Cardiac fibroblast (primary cell): Measurements from ENCODE around the gene USP49.

Source experiments
- DNase-seq, 2 donors: peaks; one replicate each; pipeline versions ENCODE4 v3.0.0 to v3.0.0-alpha.2; 2010; ENCODE audit warnings: low read depth in 2 of 2
- H3K4me3 ChIP-seq, 2 donors: replicated peaks in 1 of 2; 1 replicate in 1 of 2; 2 replicates in 1 of 2; pipeline ENCODE4 v1.5.1; 2011; ENCODE audit warnings: low read depth in 2 of 2, low read length in 2 of 2, mild to moderate bottlenecking in 2 of 2, moderate library complexity in 1 of 2
- CTCF ChIP-seq: IDR thresholded peaks from one replicate; pipeline ENCODE4 v1.5.1; 2011; ENCODE audit warnings: low read depth, mild to moderate bottlenecking, low read length, inconsistent platforms

USP49 gene

GRCh38 chr6:41843178-41843577 lies 52.0 kb downstream of the USP49 start:
- DNase-seq = no peak
- TF ChIP-seq CTCF = no peak
- H3K4me3 ChIP-seq = no peak overlapping the region

GRCh38 chr6:41840326-41840725 lies 54.8 kb downstream of the USP49 start:
- DNase-seq = no peak
- TF ChIP-seq CTCF = no peak
- no peak overlapping the region for H3K4me3 ChIP-seq

GRCh38 chr6:41836660-41837052 lies 58.5 kb downstream of the USP49 start:
- H3K4me3 ChIP-seq = no peak overlapping the region
- peak in 1 of 2 donors; percentile 33 for DNase-seq
- no peak for TF ChIP-seq CTCF

- peak in 1 of 2 donors; percentile 14 for DNase-seq
- no peak for TF ChIP-seq CTCF
Observed at GRCh38 chr6:41836022-41836659, 59.0 kb downstream of the USP49 start.

GRCh38 chr6:41832263-41832662 lies 62.9 kb downstream of the USP49 start:
- DNase-seq = no peak
- TF ChIP-seq CTCF = no peak
- no peak overlapping the region for H3K4me3 ChIP-seq

More at GRCh38 chr6:41836022-41836659, 59.0 kb downstream of the USP49 start:
- no peak overlapping the region for H3K4me3 ChIP-seq

- DNase-seq = no peak
- TF ChIP-seq CTCF = no peak
- no peak overlapping the region for H3K4me3 ChIP-seq
Observed at GRCh38 chr6:41826343-41827022, 68.7 kb downstream of the USP49 start.
